ENCODE results near the gene GMPR. TPM values are rescaled to one million over a fixed set of nuclear protein-coding genes. Genes with fewer than 3 reads are reported as not detected.

The GMPR gene
- total RNA-seq, 1 experiment from 2014 or later = 1.4 TPM

- intact Hi-C loops (cut with micrococcal nuclease; ENCODE audit: unreplicated experiment) = no loop called here
Measured at GRCh38 chr6:16311763-16312162, 73.4 kb downstream of the GMPR start.

GRCh38 chr6:16313732-16314131 is 75.3 kb downstream of the GMPR start:
- intact Hi-C loops (cut with micrococcal nuclease; ENCODE audit: unreplicated experiment) = no loop called here

More at GRCh38 chr6:16311763-16312162, 73.4 kb downstream of the GMPR start:
- Mint-ChIP-seq H3K27ac (ENCODE audit: unreplicated experiment) (no peak overlapping the region), H3K36me3 (ENCODE audit: insufficient read depth, unreplicated experiment) (no peaks in the 10 kb centered on the region), H3K4me1 (ENCODE audit: low read depth, unreplicated experiment) (no peaks in the 10 kb centered on the region), H3K9me3 (ENCODE audit: low read depth, unreplicated experiment) (no peaks in the 10 kb centered on the region), H3K4me3 (ENCODE audit: low read depth, unreplicated experiment) (no peak overlapping the region), H3K27me3 (ENCODE audit: unreplicated experiment) (no peaks in the 10 kb centered on the region)
- TF ChIP-seq CTCF (IDR thresholded peaks at IDR 0.05; ENCODE audit: unreplicated experiment) = no peak
- CTCF ChIA-PET = no interaction called here
- DNase-seq = no peak
- no TSS peak for BruUV-seq (replicated peaks)

GRCh38 chr6:16314296-16314695 is 75.9 kb downstream of the GMPR start:
- H3K27me3 Mint-ChIP-seq (ENCODE audit: unreplicated experiment) = no peaks in the 10 kb centered on the region
- H3K4me3 Mint-ChIP-seq (ENCODE audit: low read depth, unreplicated experiment) = no peak overlapping the region
- no peak for TF ChIP-seq CTCF (IDR thresholded peaks at IDR 0.05; ENCODE audit: unreplicated experiment)
- no peaks in the 10 kb centered on the region for H3K36me3 Mint-ChIP-seq (ENCODE audit: insufficient read depth, unreplicated experiment)
- H3K9me3 Mint-ChIP-seq (ENCODE audit: low read depth, unreplicated experiment) = no peaks in the 10 kb centered on the region
- no peak for DNase-seq
- CTCF ChIA-PET = no interaction called here
- no TSS peak for BruUV-seq (replicated peaks)
- H3K27ac Mint-ChIP-seq (ENCODE audit: unreplicated experiment) = no peak overlapping the region
- H3K4me1 Mint-ChIP-seq (ENCODE audit: low read depth, unreplicated experiment) = no peaks in the 10 kb centered on the region
- intact Hi-C loops (cut with micrococcal nuclease; ENCODE audit: unreplicated experiment) = no loop called here

More at GRCh38 chr6:16313732-16314131, 75.3 kb downstream of the GMPR start:
- H3K4me1 Mint-ChIP-seq (ENCODE audit: low read depth, unreplicated experiment) = no peaks in the 10 kb centered on the region
- TF ChIP-seq CTCF (IDR thresholded peaks at IDR 0.05; ENCODE audit: unreplicated experiment) = no peak
- no peak for DNase-seq
- no peak overlapping the region for H3K27ac Mint-ChIP-seq (ENCODE audit: unreplicated experiment)
- no TSS peak for BruUV-seq (replicated peaks)
- no peaks in the 10 kb centered on the region for H3K27me3 Mint-ChIP-seq (ENCODE audit: unreplicated experiment)
- no peak overlapping the region for H3K4me3 Mint-ChIP-seq (ENCODE audit: low read depth, unreplicated experiment)
- H3K9me3 Mint-ChIP-seq (ENCODE audit: low read depth, unreplicated experiment) = no peaks in the 10 kb centered on the region
- CTCF ChIA-PET = no interaction called here
- no peaks in the 10 kb centered on the region for H3K36me3 Mint-ChIP-seq (ENCODE audit: insufficient read depth, unreplicated experiment)

- H3K27me3 Mint-ChIP-seq (ENCODE audit: unreplicated experiment) = no peaks in the 10 kb centered on the region
- peaks cover 10% of the 10 kb centered on the region for H3K4me1 Mint-ChIP-seq (ENCODE audit: low read depth, unreplicated experiment)
- no peak for TF ChIP-seq CTCF (IDR thresholded peaks at IDR 0.05; ENCODE audit: unreplicated experiment)
Measured at GRCh38 chr6:16316741-16317251, 78.4 kb downstream of the GMPR start.

More at GRCh38 chr6:16316741-16317251, 78.4 kb downstream of the GMPR start:
- no TSS peak for BruUV-seq (replicated peaks)
- CTCF ChIA-PET = interaction anchor here (0.7 kb wide), 1 partner anchor 38 kb away, joined by 10 read pairs; no protein-coding TSS in a partner anchor
- Mint-ChIP-seq H3K9me3 (ENCODE audit: low read depth, unreplicated experiment) (no peaks in the 10 kb centered on the region), H3K4me3 (ENCODE audit: low read depth, unreplicated experiment) (no peak overlapping the region), H3K36me3 (ENCODE audit: insufficient read depth, unreplicated experiment) (no peaks in the 10 kb centered on the region), H3K27ac (ENCODE audit: unreplicated experiment) (no peak overlapping the region)
- DNase-seq = no peak
- intact Hi-C loops (cut with micrococcal nuclease; ENCODE audit: unreplicated experiment) = no loop called here

All from Calu3 (cell line).